GM18508 (cell line): Measurements from ENCODE around the gene SLC29A4.

Experiments
- ATAC-seq: cut with Tn5 transposase; IDR thresholded peaks from one replicate; pipeline ENCODE4 v1.9.1; 2021; ENCODE audit warnings: moderate number of reproducible peaks; ENCODE audit not compliant: insufficient read depth, unreplicated experiment

Gene SLC29A4

GRCh38 chr7:5350600-5351385, 68.0 kb downstream of the SLC29A4 start:
- no peak for ATAC-seq

- no peak for ATAC-seq
Observed at GRCh38 chr7:5351507-5352265, 68.9 kb downstream of the SLC29A4 start.

GRCh38 chr7:5352440-5353010, 69.8 kb downstream of the SLC29A4 start:
- ATAC-seq, result no peak

GRCh38 chr7:5354460-5355232, 71.9 kb downstream of the SLC29A4 start:
- ATAC-seq, result no peak
